Cardiac muscle cell (in vitro differentiated cells and primary cell): ENCODE results near the gene BOLL. TPM values are rescaled to one million over a fixed set of nuclear protein-coding genes. Genes with fewer than 3 reads are reported as not detected.

Experiments used
- DNase-seq, 2 donors: peaks; one replicate each; pipeline versions ENCODE4 v3.0.0 to v3.0.0-alpha.2; 2010 to 2017; ENCODE audit warnings: low read depth in 1 of 2, low spot score in 1 of 2
- H3K27ac ChIP-seq: fragments of 200-600 bp; sonication (generic); 2 replicates; pipeline ENCODE4 v1.5.1; 2016
- H3K27me3 ChIP-seq: fragments of 200-600 bp; sonication (generic); 2 replicates; pipeline ENCODE4 v1.6.0; 2016; ENCODE audit warnings: control low read depth
- H3K36me3 ChIP-seq: fragments of 200-600 bp; sonication (generic); 2 replicates; pipeline ENCODE4 v1.5.1; 2016; ENCODE audit warnings: control low read depth
- H3K4me1 ChIP-seq: fragments of 200-600 bp; sonication (generic); 2 replicates; pipeline ENCODE4 v1.8.1; 2017; ENCODE audit warnings: low read depth, mild to moderate bottlenecking, mixed run types
- H3K4me3 ChIP-seq: fragments of 200-600 bp; sonication (generic); 2 replicates; pipeline ENCODE4 v1.5.1; 2016; ENCODE audit warnings: mild to moderate bottlenecking
- H3K9me3 ChIP-seq: fragments of 200-600 bp; sonication (generic); 2 replicates; pipeline ENCODE4 v1.5.1; 2017; ENCODE audit warnings: low read depth, mild to moderate bottlenecking, control low read depth
- CTCF ChIP-seq: IDR thresholded peaks from 2 replicates; pipeline ENCODE4 v1.5.1; 2012; ENCODE audit warnings: low read depth, mild to moderate bottlenecking, low read length
- polyA plus RNA-seq: library from polyadenylated mRNA; unstranded; fragments of >200 nt; fragmentation: Nextera tagmentation; extraction: Ambion mirVana; gene quantifications from 2 replicates; pipeline ENCODE4 v1.2.1, GENCODE V29; 2016
- total RNA-seq: library from RNA; depleted of rRNA; stranded (reverse); fragments of >200 nt; gene quantifications from 2 replicates; pipeline ENCODE4 v1.2.3, GENCODE V29; 2016

Gene BOLL
- total and polyA plus RNA-seq, 2 experiments from 2014 or later: 0.21 TPM; not detected in 1

GRCh38 chr2:197821550-197822289 lies 36.6 kb upstream of the BOLL start:
- H3K27me3 ChIP-seq: peaks cover 7% of the 10 kb centered on the region
- H3K4me1 ChIP-seq: no peaks in the 10 kb centered on the region
- H3K4me3 ChIP-seq: no peak overlapping the region
- no peak for DNase-seq
- no peak for TF ChIP-seq CTCF
- no peak overlapping the region for H3K27ac ChIP-seq
- H3K36me3 ChIP-seq: no peaks in the 10 kb centered on the region
- no peaks in the 10 kb centered on the region for H3K9me3 ChIP-seq

- H3K36me3 ChIP-seq: no peaks in the 10 kb centered on the region
- peaks cover 7% of the 10 kb centered on the region for H3K27me3 ChIP-seq
- no peak overlapping the region for H3K4me3 ChIP-seq
- no peaks in the 10 kb centered on the region for H3K9me3 ChIP-seq
- peaks cover under 1% of the 10 kb centered on the region for H3K4me1 ChIP-seq
- peak in 1 of 2 donors; percentile 14 for DNase-seq
- no peak for TF ChIP-seq CTCF
- no peak overlapping the region for H3K27ac ChIP-seq
Observed at GRCh38 chr2:197814526-197814925, 29.4 kb upstream of the BOLL start.

GRCh38 chr2:197813093-197813787 lies 28.1 kb upstream of the BOLL start:
- DNase-seq: peak; percentile 20 to 62
- Histone ChIP-seq H3K27me3 (peaks cover 4% of the 10 kb centered on the region), H3K36me3 (no peaks in the 10 kb centered on the region), H3K27ac (no peak overlapping the region), H3K9me3 (no peaks in the 10 kb centered on the region), H3K4me1 (peaks cover 5% of the 10 kb centered on the region), H3K4me3 (no peak overlapping the region)
- peak; percentile 63 for TF ChIP-seq CTCF

- H3K9me3 ChIP-seq: no peaks in the 10 kb centered on the region
- no peak for TF ChIP-seq CTCF
- no peak overlapping the region for H3K27ac ChIP-seq
- H3K4me3 ChIP-seq: no peak overlapping the region
- peaks cover 26% of the 10 kb centered on the region for H3K27me3 ChIP-seq
- H3K36me3 ChIP-seq: no peaks in the 10 kb centered on the region
- DNase-seq: no peak
- peaks cover 5% of the 10 kb centered on the region for H3K4me1 ChIP-seq
Observed at GRCh38 chr2:197810491-197810890, 25.4 kb upstream of the BOLL start.

- Histone ChIP-seq H3K4me3 (no peak overlapping the region), H3K36me3 (no peaks in the 10 kb centered on the region), H3K9me3 (no peaks in the 10 kb centered on the region), H3K27ac (no peak overlapping the region), H3K4me1 (peaks cover 5% of the 10 kb centered on the region), H3K27me3 (peaks cover 31% of the 10 kb centered on the region)
- no peak for DNase-seq
- no peak for TF ChIP-seq CTCF
Observed at GRCh38 chr2:197810016-197810415, 24.9 kb upstream of the BOLL start.
